GF-D8 (cell line): ENCODE results near the gene HMGB3.
"Not testable (repeated sequence)": the region's sequence is repeated elsewhere in the genome, so short reads cannot be mapped to it uniquely, and the experiment has no call there.

Experiments
- DNase-seq: peaks from one replicate; lab custom pipeline; 2025; lab: John Stamatoyannopoulos, UW

Gene HMGB3

GRCh38 chrX:150977411-150978162, 5.5 kb upstream of the HMGB3 start:
- no peak for DNase-seq

GRCh38 chrX:150980186-150980585, 2.9 kb upstream of the HMGB3 start:
- no peak for DNase-seq

GRCh38 chrX:150980711-150981110, 2.4 kb upstream of the HMGB3 start:
- DNase-seq = no peak

- peak; percentile 5 for DNase-seq
Measured at GRCh38 chrX:150982235-150982787, 824 bp upstream of the HMGB3 start.

GRCh38 chrX:150983521-150984168, 510 bp downstream of the HMGB3 start:
- no peak for DNase-seq

- DNase-seq = no peak
Measured at GRCh38 chrX:150984169-150984824, 1.2 kb downstream of the HMGB3 start.

GRCh38 chrX:150987687-150988086, 4.6 kb downstream of the HMGB3 start:
- DNase-seq = not testable (repeated sequence)

GRCh38 chrX:150989420-150989819, 6.3 kb downstream of the HMGB3 start:
- DNase-seq = no peak

GRCh38 chrX:150990910-150991309, 7.8 kb downstream of the HMGB3 start:
- DNase-seq = no peak

GRCh38 chrX:151000861-151001331, 17.8 kb downstream of the HMGB3 start:
- no peak for DNase-seq

GRCh38 chrX:151004085-151004484, 20.9 kb downstream of the HMGB3 start:
- no peak for DNase-seq

- no peak for DNase-seq
Measured at GRCh38 chrX:151006410-151007109, 23.4 kb downstream of the HMGB3 start.

- no peak for DNase-seq
Measured at GRCh38 chrX:151009582-151009981, 26.4 kb downstream of the HMGB3 start.

- DNase-seq = no peak
Measured at GRCh38 chrX:151013164-151013743, 30.1 kb downstream of the HMGB3 start.

GRCh38 chrX:151015684-151016083, 32.5 kb downstream of the HMGB3 start:
- DNase-seq = no peak

GRCh38 chrX:151019856-151020255, 36.7 kb downstream of the HMGB3 start:
- DNase-seq = no peak

- no peak for DNase-seq
Measured at GRCh38 chrX:151030845-151031244, 47.7 kb downstream of the HMGB3 start.

- DNase-seq = no peak
Measured at GRCh38 chrX:151031391-151031975, 48.3 kb downstream of the HMGB3 start.

- DNase-seq = no peak
Measured at GRCh38 chrX:151039351-151039750, 56.2 kb downstream of the HMGB3 start.
